ENCODE data around the gene PLAC8.
"Not testable (repeated sequence)": the region's sequence is repeated elsewhere in the genome, so short reads cannot be mapped to it uniquely, and the experiment has no call there.

PLAC8 gene

GRCh38 chr4:83067058-83067639 lies 47.4 kb downstream of the PLAC8 start:
- DNase-seq (ENCODE audit: low read depth): no peak

- DNase-seq (ENCODE audit: low read depth): no peak
Measured at GRCh38 chr4:83065266-83065665, 49.3 kb downstream of the PLAC8 start.

GRCh38 chr4:83062739-83063138 lies 51.8 kb downstream of the PLAC8 start:
- no peak for DNase-seq (ENCODE audit: low read depth)

- DNase-seq (ENCODE audit: low read depth): no peak
Measured at GRCh38 chr4:83054928-83055327, 59.6 kb downstream of the PLAC8 start.

GRCh38 chr4:83048781-83049180 lies 65.7 kb downstream of the PLAC8 start:
- DNase-seq (ENCODE audit: low read depth): not testable (repeated sequence)

- DNase-seq (ENCODE audit: low read depth): no peak
Measured at GRCh38 chr4:83046693-83047473, 67.6 kb downstream of the PLAC8 start.

GRCh38 chr4:83043801-83044407 lies 70.6 kb downstream of the PLAC8 start:
- no peak for DNase-seq (ENCODE audit: low read depth)

- not testable (repeated sequence) for DNase-seq (ENCODE audit: low read depth)
Measured at GRCh38 chr4:83043157-83043556, 71.4 kb downstream of the PLAC8 start.

GRCh38 chr4:83040269-83040668 lies 74.3 kb downstream of the PLAC8 start:
- no peak for DNase-seq (ENCODE audit: low read depth)

Data from stimulated activated CD8-positive, alpha-beta memory T cell treated with anti-CD3 and anti-CD28 coated beads, Interleukin-15, amount 100 ng/mL, for 24 hours (primary cell).